Liver (tissue), 9 donors: ENCODE results near the gene TPD52L2. TPM values are rescaled to one million over a fixed set of nuclear protein-coding genes. Genes with fewer than 3 reads are reported as not detected.

Source experiments
- DNase-seq: peaks from one replicate; pipeline ENCODE4 v3.0.0-alpha.2; 2017; ENCODE audit warnings: low spot score
- H3K27ac ChIP-seq, 2 donors: one replicate each; pipeline ENCODE4 v1.7.0; 2013; ENCODE audit warnings: inconsistent platforms in 2 of 2, low read length in 2 of 2, control low read depth in 1 of 2, low read depth in 1 of 2, mild to moderate bottlenecking in 1 of 2
- H3K27me3 ChIP-seq, 4 donors: one replicate each; pipeline versions ENCODE4 v1.6.1 to v1.7.0; 2013; ENCODE audit warnings: low read length in 3 of 4, inconsistent platforms in 1 of 4, mild to moderate bottlenecking in 1 of 4, moderate library complexity in 1 of 4; ENCODE audit not compliant: control insufficient read depth in 4 of 4, insufficient read depth in 4 of 4
- H3K36me3 ChIP-seq, 4 donors: one replicate each; pipeline versions ENCODE4 v1.6.1 to v1.7.0; 2013; ENCODE audit warnings: low read length in 3 of 4, mild to moderate bottlenecking in 3 of 4, low read depth in 1 of 4, moderate library complexity in 1 of 4; ENCODE audit not compliant: control insufficient read depth in 4 of 4, insufficient read depth in 3 of 4
- H3K4me1 ChIP-seq, 4 donors: one replicate each; pipeline versions ENCODE4 v1.6.1 to v1.7.0; 2013; ENCODE audit warnings: low read length in 3 of 4, mild to moderate bottlenecking in 3 of 4, moderate library complexity in 1 of 4; ENCODE audit not compliant: control insufficient read depth in 4 of 4, insufficient read depth in 4 of 4
- H3K4me3 ChIP-seq, 3 donors: one replicate each; pipeline versions ENCODE4 v1.6.1 to v1.7.0; 2013; ENCODE audit warnings: low read length in 3 of 3, control low read depth in 1 of 3, low read depth in 1 of 3, mild to moderate bottlenecking in 1 of 3
- H3K9ac ChIP-seq, 2 donors: one replicate each; pipeline ENCODE4 v1.7.0; 2013; ENCODE audit warnings: low read length in 2 of 2, mild to moderate bottlenecking in 2 of 2, moderate library complexity in 2 of 2, control low read depth in 1 of 2, low read depth in 1 of 2
- H3K9me3 ChIP-seq, 4 donors: one replicate each; pipeline versions ENCODE4 v1.6.1 to v1.7.0; 2013; ENCODE audit warnings: low read length in 3 of 4; ENCODE audit not compliant: control insufficient read depth in 4 of 4
- EGR1 ChIP-seq, 2 donors: IDR thresholded peaks; 2 replicates each; pipeline ENCODE4 v1.6.1; 2016 to 2018; ENCODE audit warnings: antibody characterized with exemption in 2 of 2, low read depth in 2 of 2
- FOXA1 ChIP-seq: IDR thresholded peaks from 2 replicates; pipeline ENCODE4 v1.6.1; 2016; ENCODE audit warnings: antibody characterized with exemption
- FOXA2 ChIP-seq: IDR thresholded peaks from 2 replicates; pipeline ENCODE4 v1.6.1; 2016; ENCODE audit warnings: antibody characterized with exemption
- GABPA ChIP-seq, 2 donors: IDR thresholded peaks in 1 of 2; conservative IDR thresholded peaks in 1 of 2; 2 replicates each; pipeline ENCODE4 v1.6.1; 2016; ENCODE audit warnings: antibody characterized with exemption in 2 of 2, mild to moderate bottlenecking in 1 of 2, moderate library complexity in 1 of 2
- HNF4A ChIP-seq, 2 donors: conservative IDR thresholded peaks; 2 replicates each; pipeline ENCODE4 v1.6.1; 2016; ENCODE audit warnings: antibody characterized with exemption in 2 of 2, mild to moderate bottlenecking in 2 of 2
- HNF4G ChIP-seq: IDR thresholded peaks from 2 replicates; pipeline ENCODE4 v1.6.1; 2016; ENCODE audit warnings: antibody characterized with exemption
- JUND ChIP-seq, 2 donors: IDR thresholded peaks; 2 replicates each; pipeline ENCODE4 v1.6.1; 2016; ENCODE audit warnings: antibody characterized with exemption in 2 of 2
- MAX ChIP-seq: IDR thresholded peaks from 2 replicates; pipeline ENCODE4 v1.6.1; 2016; ENCODE audit warnings: antibody characterized with exemption
- NR2F2 ChIP-seq: IDR thresholded peaks from 2 replicates; pipeline ENCODE4 v1.6.1; 2016; ENCODE audit warnings: antibody characterized with exemption
- RAD21 ChIP-seq, 2 donors: IDR thresholded peaks; 2 replicates each; pipeline ENCODE4 v1.6.1; 2016; ENCODE audit warnings: antibody characterized with exemption in 2 of 2, mild to moderate bottlenecking in 2 of 2
- REST ChIP-seq: IDR thresholded peaks from 2 replicates; pipeline ENCODE4 v1.6.1; 2016; ENCODE audit warnings: antibody characterized with exemption, mild to moderate bottlenecking
- RXRA ChIP-seq, 2 donors: IDR thresholded peaks; 2 replicates each; pipeline ENCODE4 v1.6.1; 2017 to 2018; ENCODE audit warnings: antibody characterized with exemption in 2 of 2, mild to moderate bottlenecking in 1 of 2
- SP1 ChIP-seq: IDR thresholded peaks from 2 replicates; pipeline ENCODE4 v1.6.1; 2018; ENCODE audit warnings: antibody characterized with exemption, mild to moderate bottlenecking
- TAF1 ChIP-seq: conservative IDR thresholded peaks from 2 replicates; pipeline ENCODE4 v1.6.1; 2016; ENCODE audit warnings: antibody characterized with exemption, mild to moderate bottlenecking
- YY1 ChIP-seq: IDR thresholded peaks from 2 replicates; pipeline ENCODE4 v1.6.1; 2016; ENCODE audit warnings: antibody characterized with exemption, mild to moderate bottlenecking
- WGBS: extraction: QIAGEN DNeasy Blood & Tissue Kit; methylation state at CpG from one replicate; pipeline ENCODE4 v1.1.7; 2013; 5-methylcytosine and 5-hydroxymethylcytosine counted together
- polyA plus RNA-seq, 2 donors: library from polyadenylated mRNA; stranded (reverse) in 1 of 2; unstranded in 1 of 2; fragments of 200-250 nt in 1 of 2; fragments of >200 nt in 1 of 2; fragmentation: Nextera tagmentation in 1 of 2; extraction: Ambion mirVana in 1 of 2; gene quantifications; one replicate each; pipeline versions ENCODE4 v1.2.1 to v1.2.3, GENCODE V29; 2013 to 2015
- total RNA-seq, 2 donors: library from RNA; depleted of rRNA; stranded (reverse); fragments of >200 nt; gene quantifications; one replicate each; pipeline ENCODE4 v1.2.3, GENCODE V29; 2014
- TF ChIP-seq, protein P1 (sequence below): IDR thresholded peaks from 2 replicates; pipeline ENCODE4 v1.6.1; 2016; ENCODE audit warnings: antibody characterized with exemption
- TF ChIP-seq, protein P2 (sequence below): IDR thresholded peaks from 2 replicates; pipeline ENCODE4 v1.6.1; 2016; ENCODE audit warnings: antibody characterized with exemption
- TF ChIP-seq, protein P3 (sequence below): fragments of 150-350 bp; IDR thresholded peaks from 2 replicates; pipeline ENCODE4 v1.5.1; 2017; ENCODE audit warnings: improper control_type of control experiment, low read depth, low read length; ENCODE audit not compliant: missing input control
- donor health status: healthy.
- donor health status: healthy.
- donor health status: healthy.
- donor health status: healthy.
- donor health status: healthy.

TPD52L2 gene
- total and polyA plus RNA-seq, 4 donors = 12.3 to 33.0 (median 28.2) TPM

DNA sequence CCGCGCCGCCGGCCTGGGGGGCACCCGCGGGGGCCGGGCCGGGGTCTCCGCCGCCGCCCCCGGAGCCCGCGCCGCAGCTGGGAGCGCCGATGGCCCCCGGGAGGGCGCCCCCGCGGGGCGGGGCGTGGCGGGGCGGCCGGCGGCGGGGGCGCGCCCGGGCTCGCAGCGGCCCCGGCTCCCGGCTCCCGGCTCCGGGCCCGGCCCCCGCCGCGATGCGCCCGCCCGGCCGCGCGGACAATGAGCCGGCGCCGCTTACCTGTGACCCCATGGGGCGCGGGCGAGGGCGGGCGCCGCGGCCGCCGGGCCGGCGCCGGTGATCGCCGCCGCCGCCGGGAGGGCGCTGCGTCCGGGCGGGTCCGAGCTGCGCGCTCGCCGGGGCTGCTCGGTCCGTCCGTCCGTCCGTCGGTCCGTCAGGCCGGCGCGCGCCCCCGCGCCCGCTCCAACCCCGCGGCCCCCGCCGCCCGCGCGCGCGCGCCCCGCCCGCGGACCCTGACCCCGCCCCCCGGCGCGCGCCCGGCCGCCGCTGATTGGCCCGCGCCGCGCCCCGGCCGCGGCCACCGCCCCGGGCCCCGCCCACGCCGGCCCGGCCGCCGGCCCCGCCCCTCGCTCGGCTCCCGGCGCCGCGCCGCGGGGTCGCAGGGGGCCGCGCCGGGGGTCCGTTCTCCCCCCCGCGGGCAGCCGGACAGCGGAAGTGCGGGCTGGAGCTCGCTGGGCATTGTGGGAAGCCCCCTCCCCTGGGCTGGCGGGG, 34.1 kb upstream of the TPD52L2 start, which contains the start of gene ZBTB46:
Gene ZBTB46, minus strand, starts transcription at position 424 of the 748 bp plus-strand sequence. CDS start 40,507 bp downstream, outside the sequence.
- under 1% methylated on average over 143 of the region's 147 CpGs for WGBS

DNA sequence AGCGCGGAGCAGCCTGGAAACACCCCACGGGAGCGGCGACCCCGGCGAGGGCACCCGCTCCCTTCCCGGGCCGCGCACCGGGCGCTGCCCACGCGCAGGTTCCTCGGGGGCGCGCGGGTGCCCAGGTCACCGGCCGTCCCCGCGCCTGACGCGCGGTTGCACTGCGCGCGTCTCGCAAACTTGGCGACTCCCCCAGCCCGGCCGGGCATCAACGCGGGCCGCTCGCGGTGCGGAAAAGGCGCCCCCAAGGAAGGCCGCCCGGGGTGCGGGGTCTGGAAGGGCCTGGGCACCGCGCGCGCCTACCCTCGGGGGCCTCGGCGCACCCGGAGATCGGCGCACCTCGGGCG, 33.5 kb upstream of the TPD52L2 start:
- DNase-seq = no peak
- Histone ChIP-seq H3K27me3 (no peaks in the 10 kb centered on the region), H3K27ac (peak overlapping the region; percentile 54 to 57), H3K9me3 (no peaks in the 10 kb centered on the region), H3K4me1 (peaks cover 4 to 24% (median 8%) of the 10 kb centered on the region in 4 donors), H3K36me3 (no peaks in the 10 kb centered on the region), H3K4me3 (peak overlapping the region in 2 of 3 donors; percentile 32 to 75), H3K9ac (no peak overlapping the region)
- TF ChIP-seq RXRA (IDR thresholded peaks at IDR 0.05) (no peak), JUND (IDR thresholded peaks at IDR 0.05) (no peak), HNF4A (conservative IDR thresholded peaks at IDR 0.05) (no peak), REST (no peak), MAX (no peak), FOXA2 (no peak), RAD21 (IDR thresholded peaks at IDR 0.05) (no peak), FOXA1 (no peak), NR2F2 (no peak), HNF4G (no peak), YY1 (no peak), SP1 (no peak), EGR1 (IDR thresholded peaks at IDR 0.05; ENCODE audit: low read depth in 2 of 2) (no peak), TAF1 (no peak), GABPA (IDR thresholded peaks at IDR 0.05 in 1 of 2, conservative IDR thresholded peaks at IDR 0.05 in 1 of 2) (no peak)
- TF ChIP-seq, protein P1, sequence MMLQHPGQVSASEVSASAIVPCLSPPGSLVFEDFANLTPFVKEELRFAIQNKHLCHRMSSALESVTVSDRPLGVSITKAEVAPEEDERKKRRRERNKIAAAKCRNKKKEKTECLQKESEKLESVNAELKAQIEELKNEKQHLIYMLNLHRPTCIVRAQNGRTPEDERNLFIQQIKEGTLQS = no peak
- TF ChIP-seq, protein P2, sequence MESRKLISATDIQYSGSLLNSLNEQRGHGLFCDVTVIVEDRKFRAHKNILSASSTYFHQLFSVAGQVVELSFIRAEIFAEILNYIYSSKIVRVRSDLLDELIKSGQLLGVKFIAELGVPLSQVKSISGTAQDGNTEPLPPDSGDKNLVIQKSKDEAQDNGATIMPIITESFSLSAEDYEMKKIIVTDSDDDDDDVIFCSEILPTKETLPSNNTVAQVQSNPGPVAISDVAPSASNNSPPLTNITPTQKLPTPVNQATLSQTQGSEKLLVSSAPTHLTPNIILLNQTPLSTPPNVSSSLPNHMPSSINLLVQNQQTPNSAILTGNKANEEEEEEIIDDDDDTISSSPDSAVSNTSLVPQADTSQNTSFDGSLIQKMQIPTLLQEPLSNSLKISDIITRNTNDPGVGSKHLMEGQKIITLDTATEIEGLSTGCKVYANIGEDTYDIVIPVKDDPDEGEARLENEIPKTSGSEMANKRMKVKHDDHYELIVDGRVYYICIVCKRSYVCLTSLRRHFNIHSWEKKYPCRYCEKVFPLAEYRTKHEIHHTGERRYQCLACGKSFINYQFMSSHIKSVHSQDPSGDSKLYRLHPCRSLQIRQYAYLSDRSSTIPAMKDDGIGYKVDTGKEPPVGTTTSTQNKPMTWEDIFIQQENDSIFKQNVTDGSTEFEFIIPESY = no peak
- TF ChIP-seq, protein P3, sequence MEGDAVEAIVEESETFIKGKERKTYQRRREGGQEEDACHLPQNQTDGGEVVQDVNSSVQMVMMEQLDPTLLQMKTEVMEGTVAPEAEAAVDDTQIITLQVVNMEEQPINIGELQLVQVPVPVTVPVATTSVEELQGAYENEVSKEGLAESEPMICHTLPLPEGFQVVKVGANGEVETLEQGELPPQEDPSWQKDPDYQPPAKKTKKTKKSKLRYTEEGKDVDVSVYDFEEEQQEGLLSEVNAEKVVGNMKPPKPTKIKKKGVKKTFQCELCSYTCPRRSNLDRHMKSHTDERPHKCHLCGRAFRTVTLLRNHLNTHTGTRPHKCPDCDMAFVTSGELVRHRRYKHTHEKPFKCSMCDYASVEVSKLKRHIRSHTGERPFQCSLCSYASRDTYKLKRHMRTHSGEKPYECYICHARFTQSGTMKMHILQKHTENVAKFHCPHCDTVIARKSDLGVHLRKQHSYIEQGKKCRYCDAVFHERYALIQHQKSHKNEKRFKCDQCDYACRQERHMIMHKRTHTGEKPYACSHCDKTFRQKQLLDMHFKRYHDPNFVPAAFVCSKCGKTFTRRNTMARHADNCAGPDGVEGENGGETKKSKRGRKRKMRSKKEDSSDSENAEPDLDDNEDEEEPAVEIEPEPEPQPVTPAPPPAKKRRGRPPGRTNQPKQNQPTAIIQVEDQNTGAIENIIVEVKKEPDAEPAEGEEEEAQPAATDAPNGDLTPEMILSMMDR = no peak
- WGBS = 2% methylated on average over 55 of the region's 55 CpGs

More for the DNA sequence above, 34.1 kb upstream of the TPD52L2 start, which contains the start of gene ZBTB46:
- Histone ChIP-seq H3K27me3 (no peaks in the 10 kb centered on the region), H3K27ac (peak within 1 kb of the TSS; percentile 54 to 57), H3K9me3 (no peaks in the 10 kb centered on the region), H3K36me3 (no peaks in the 10 kb centered on the region), H3K9ac (no peak within 1 kb of the TSS), H3K4me3 (peak within 1 kb of the TSS; percentile 5 to 75 (median 32)), H3K4me1 (peaks cover 4 to 24% (median 8%) of the 10 kb centered on the region in 4 donors)
- peak; percentile 68 for DNase-seq
- TF ChIP-seq HNF4A (conservative IDR thresholded peaks at IDR 0.05) = no peak
- no peak for TF ChIP-seq RXRA (IDR thresholded peaks at IDR 0.05)
- TF ChIP-seq, protein P3 = no peak
- TF ChIP-seq FOXA2 = no peak
